Activated T-helper 9 cell treated with anti-CD3 and anti-CD28 coated beads, Interleukin-2, amount 50 U/mL, for 16 hours (primary cell): ENCODE results near the gene TBC1D28.
"Not testable (repeated sequence)": the region's sequence is repeated elsewhere in the genome, so short reads cannot be mapped to it uniquely, and the experiment has no call there.

Experiments
- DNase-seq: peaks from one replicate; pipeline ENCODE4 v3.0.0-alpha.2; 2020; ENCODE audit warnings: low read depth

The TBC1D28 gene

DNA sequence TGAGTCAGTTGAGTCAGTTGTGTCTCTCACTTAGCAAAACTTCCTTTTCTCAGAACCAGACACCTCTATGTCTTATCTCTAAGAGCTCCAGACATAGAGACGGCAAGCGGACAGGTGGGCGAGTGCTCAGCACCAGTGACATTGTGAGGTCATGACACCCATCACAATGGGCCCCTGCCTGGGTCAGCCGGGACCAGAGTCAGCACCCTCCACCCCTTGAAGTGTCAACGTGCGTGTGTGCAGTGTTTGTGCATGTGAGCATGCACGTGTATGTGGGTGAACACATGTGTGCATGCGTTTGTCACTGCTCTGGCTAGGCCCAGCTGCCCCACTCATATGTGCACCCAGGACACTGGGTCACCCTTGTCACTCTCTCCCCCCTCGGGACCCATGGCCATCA is at the start of gene TBC1D28:
TSS of gene TBC1D28 (minus strand) at position 101 of the 400 bp plus-strand sequence. CDS start 3,039 bp downstream, outside the sequence.
- DNase-seq = not testable (repeated sequence)

DNA sequence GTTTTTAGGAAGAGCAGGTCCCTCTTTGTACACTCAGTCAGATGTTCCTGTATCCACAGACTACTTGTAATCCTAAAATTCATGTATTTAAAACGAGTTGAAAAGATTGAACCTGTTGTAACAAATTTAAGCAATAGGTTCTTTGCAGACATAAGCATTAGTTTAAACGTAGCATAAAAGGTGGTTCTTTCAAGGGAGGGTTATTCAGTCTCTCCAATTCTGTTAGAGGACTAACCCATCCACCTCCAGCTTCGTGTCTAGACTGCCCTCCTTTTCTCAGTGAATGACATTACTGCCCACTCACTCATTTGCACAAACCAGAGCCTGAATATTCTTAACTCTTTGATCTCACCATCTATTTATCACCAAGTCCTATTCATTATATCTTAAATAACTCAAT is 38.5 kb upstream of the TBC1D28 start:
- not testable (repeated sequence) for DNase-seq

- peak; percentile 73 for DNase-seq
Observed at GRCh38 chr17:18681767-18682571, 37.8 kb upstream of the TBC1D28 start, which contains the start of gene FOXO3B. Gene FOXO3B, minus strand, starts transcription at chr17:18682314. Its CDS starts 663 bp downstream, at chr17:18681651.

DNA sequence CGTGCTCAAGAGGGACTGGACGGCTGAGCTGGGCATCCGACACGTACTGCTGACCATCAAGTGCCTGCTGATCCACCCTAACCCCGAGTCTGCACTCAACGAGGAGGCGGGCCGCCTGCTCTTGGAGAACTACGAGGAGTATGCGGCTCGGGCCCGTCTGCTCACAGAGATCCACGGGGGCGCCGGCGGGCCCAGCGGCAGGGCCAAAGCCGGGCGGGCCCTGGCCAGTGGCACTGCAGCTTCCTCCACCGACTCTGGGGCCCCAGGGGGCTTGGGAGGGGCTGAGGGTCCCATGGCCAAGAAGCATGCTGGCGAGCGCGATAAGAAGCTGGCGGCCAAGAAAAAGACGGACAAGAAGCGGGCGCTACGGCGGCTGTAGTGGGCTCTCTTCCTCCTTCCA is 33.2 kb upstream of the TBC1D28 start:
- DNase-seq = not testable (repeated sequence)

GRCh38 chr17:18676928-18677327 is 32.7 kb upstream of the TBC1D28 start:
- not testable (repeated sequence) for DNase-seq

DNA sequence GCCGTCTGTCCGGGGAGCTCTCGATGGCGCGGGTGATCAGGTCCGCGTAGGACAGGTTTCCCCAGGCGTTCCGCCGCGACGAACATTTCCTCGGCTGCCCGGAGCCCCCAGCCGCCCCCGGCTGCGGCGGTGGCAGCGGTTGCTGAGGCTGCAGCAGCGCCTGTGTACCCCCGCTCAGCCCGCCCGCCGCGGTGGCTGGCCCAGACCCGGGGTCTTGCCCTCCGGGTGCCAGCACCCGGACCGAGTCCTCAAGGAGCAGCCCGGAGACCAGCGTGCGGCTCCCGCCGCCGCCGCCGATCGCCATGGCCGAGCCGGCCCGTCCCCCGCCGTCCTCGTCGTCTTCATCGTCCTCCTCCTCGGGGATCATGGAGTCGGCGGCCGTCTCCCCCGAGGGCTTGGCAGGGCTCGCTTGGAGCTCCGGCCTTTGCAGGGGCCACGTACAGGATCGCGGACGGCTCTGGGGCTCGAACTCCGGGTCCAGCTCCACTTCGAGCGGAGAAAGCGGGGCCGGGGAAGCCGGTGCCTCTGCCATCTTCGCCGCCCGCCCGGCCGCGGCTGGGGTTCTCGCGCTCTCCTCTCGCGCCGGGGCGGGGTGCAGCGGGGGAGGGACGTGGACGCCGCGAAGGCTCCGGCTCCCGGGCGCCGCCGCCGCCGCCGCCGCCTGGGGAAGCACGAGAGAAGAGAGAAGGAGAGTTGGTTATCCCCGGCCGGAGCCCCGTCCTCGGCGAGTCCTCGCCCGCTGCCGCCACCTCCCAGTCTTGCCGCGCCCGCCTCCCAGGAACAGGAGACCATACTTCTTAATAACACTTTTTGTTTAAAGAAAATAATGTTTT is 28.4 kb upstream of the TBC1D28 start:
- not testable (repeated sequence) for DNase-seq

- not testable (repeated sequence) for DNase-seq
Observed at GRCh38 chr17:18668625-18669024, 24.4 kb upstream of the TBC1D28 start.

GRCh38 chr17:18667535-18667934 is 23.3 kb upstream of the TBC1D28 start:
- DNase-seq = not testable (repeated sequence)

- not testable (repeated sequence) for DNase-seq
Observed at GRCh38 chr17:18666326-18666725, 22.1 kb upstream of the TBC1D28 start.

DNA sequence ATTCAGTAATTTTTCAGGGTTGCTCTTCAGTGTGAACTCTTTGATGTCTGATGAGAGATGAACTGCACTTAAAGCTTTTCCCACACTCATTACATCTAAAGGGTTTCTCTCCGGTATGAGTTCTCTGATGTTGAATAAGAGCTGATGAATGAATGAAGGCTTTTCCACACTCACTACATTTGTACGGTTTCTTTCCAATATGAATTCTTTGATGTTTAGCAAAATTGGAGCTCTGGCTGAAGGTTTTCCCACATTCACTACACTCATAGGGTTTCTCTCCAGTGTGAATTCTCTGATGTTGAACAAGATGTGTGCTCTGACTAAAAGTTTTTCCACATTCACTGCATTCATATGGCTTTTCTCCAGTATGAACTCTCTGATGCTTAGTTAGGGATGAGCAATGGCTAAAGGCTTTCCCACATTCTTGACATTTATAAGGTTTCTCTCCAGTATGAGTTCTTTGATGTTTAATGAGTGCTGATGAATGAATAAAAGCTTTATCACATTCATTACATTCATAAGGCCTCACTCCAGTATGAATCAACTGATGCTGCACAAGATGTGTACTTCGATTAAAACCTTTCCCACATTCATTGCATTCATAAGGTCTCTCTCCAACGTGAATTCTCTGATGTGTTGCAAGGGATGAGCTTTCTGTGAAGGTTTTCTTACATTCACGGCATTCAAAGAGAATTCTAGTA is 17.9 kb upstream of the TBC1D28 start:
- DNase-seq = not testable (repeated sequence)

- DNase-seq = not testable (repeated sequence)
Observed at GRCh38 chr17:18650094-18650493, 5.9 kb upstream of the TBC1D28 start.

DNA sequence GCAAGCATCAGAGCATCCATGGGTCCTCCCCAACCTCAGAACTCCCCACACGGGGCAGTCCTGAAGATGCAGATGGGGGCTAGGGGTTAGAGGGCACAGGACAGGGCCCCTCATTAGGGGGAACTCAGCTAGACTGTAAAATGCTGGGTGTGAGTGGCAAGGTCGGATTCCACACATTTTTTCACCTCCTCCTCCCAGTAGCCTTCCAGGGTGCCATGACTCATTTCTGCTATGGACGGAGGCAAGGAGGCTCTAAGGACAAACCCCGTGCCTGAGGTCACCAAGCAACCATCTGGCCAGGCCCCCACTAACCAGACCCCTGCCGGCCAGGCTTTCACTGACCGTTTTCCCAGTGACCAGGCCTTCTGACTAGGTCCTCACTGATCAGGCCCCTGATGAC is 1.1 kb downstream of the TBC1D28 start:
- DNase-seq = not testable (repeated sequence)

- not testable (repeated sequence) for DNase-seq
Observed at GRCh38 chr17:18638357-18638756, 5.8 kb downstream of the TBC1D28 start.

- not testable (repeated sequence) for DNase-seq
Observed at GRCh38 chr17:18636237-18636636, 8.0 kb downstream of the TBC1D28 start.

GRCh38 chr17:18635773-18636172 is 8.4 kb downstream of the TBC1D28 start:
- not testable (repeated sequence) for DNase-seq

GRCh38 chr17:18634550-18635263 is 9.5 kb downstream of the TBC1D28 start:
- DNase-seq = not testable (repeated sequence)

- no peak for DNase-seq
Observed at GRCh38 chr17:18626152-18626870, 17.9 kb downstream of the TBC1D28 start.

DNA sequence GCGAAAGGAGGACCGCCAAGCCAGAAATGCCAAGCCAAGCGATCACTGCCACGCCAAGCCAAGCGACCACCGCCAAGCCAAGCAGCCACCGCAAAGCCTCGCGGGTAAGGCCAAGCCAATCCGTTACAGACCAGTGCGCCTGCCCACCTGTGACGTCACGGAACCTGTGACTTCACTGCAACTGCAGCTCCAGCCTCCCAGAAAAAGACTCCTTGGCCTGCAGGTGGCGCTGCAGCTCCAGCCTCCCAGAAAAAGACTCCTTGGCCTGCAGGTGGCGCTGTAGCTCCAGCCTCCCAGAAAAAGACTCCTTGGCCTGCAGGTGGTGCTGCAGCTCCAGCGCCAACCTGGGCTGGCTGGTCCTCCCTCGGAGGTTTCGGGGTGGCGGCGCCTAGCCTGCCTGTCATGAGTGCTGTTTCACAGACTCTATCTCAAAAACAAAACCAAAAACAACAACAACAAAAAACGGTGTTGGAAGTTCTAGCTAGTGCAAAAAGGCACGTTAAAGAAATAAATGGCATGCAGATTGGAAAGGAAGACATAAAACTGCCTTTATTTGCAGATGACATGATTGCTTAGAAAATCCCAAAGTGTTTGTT is 18.6 kb downstream of the TBC1D28 start:
- DNase-seq = peak; percentile 86

- DNase-seq = not testable (repeated sequence)
Observed at GRCh38 chr17:18624862-18625501, 19.2 kb downstream of the TBC1D28 start.

- DNase-seq = not testable (repeated sequence)
Observed at GRCh38 chr17:18617613-18618012, 26.6 kb downstream of the TBC1D28 start.
